ENCODE measurements around the gene CIRBP. TPM values are rescaled to one million over a fixed set of nuclear protein-coding genes. Genes with fewer than 3 reads are reported as not detected.
"Not testable (repeated sequence)": the region's sequence is repeated elsewhere in the genome, so short reads cannot be mapped to it uniquely, and the experiment has no call there.

Gene CIRBP
- total RNA-seq, 2 donors from 2014 or later, result 226 to 251 TPM

DNA sequence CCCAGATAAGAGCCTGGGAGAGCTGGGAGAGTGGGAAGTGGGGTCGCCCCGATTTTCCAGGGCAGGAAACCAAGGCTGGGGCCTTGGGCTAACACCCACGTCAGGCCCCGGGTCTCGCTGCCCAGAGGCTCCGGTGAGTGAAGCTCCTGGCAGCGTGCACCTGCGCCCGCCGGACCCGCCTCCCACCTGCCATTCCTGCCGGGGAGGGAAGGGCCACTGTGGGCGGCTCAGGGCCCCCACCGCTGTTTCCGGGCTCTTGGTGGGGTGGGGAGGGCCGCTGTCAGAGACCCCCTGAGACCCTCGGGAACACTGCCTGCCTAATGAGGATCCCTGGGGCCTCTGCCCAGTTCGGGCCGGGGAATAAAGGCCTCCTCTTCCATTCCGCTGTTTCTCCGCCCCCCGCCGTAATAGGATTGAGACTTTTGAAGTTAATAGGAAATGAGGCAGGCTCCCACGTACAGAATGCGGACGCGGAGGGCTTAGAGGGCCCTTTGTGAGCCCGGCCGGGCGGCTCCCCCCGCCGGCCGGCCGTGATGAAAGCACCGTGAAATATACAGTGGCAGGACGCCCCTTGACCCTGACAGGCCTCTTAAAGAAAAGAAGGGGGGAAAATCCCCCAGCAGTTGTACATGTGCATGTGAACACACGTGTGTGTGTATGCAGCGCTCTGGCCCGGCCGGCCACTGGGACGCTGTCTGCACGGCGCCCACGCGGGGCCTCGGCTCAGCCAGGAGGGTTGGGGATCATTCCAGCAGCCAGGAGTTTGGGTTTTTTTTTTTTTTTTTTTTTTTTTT lies 49.7 kb downstream of the CIRBP start:
- H3K27me3 Mint-ChIP-seq, result peaks cover 22 to 23% of the 10 kb centered on the region in 2 donors
- DNase-seq (ENCODE audit: low spot score), result no peak
- peaks cover 0 to 3% of the 10 kb centered on the region in 2 donors for H3K4me1 Mint-ChIP-seq (ENCODE audit: low read depth in 2 of 2)
- no peak for ATAC-seq
- H3K36me3 Mint-ChIP-seq, result no peaks in the 10 kb centered on the region
- no peaks in the 10 kb centered on the region for H3K9me3 Mint-ChIP-seq
- no peak overlapping the region for H3K4me3 Mint-ChIP-seq
- H3K27ac Mint-ChIP-seq, result no peak overlapping the region

- H3K4me3 Mint-ChIP-seq; H3K36me3 Mint-ChIP-seq; H3K9me3 Mint-ChIP-seq; DNase-seq (ENCODE audit: low spot score); ATAC-seq; H3K27ac Mint-ChIP-seq; H3K4me1 Mint-ChIP-seq (ENCODE audit: low read depth in 2 of 2): not testable (repeated sequence)
- peaks cover 28% of the 10 kb centered on the region in 2 donors for H3K27me3 Mint-ChIP-seq
Observed at GRCh38 chr19:1320282-1320650, 51.1 kb downstream of the CIRBP start.

- Mint-ChIP-seq H3K4me1 (ENCODE audit: low read depth in 2 of 2) (peaks cover 0 to 3% of the 10 kb centered on the region in 2 donors), H3K27ac (no peak overlapping the region), H3K27me3 (peaks cover 28 to 30% of the 10 kb centered on the region in 2 donors), H3K36me3 (no peaks in the 10 kb centered on the region), H3K4me3 (no peak overlapping the region), H3K9me3 (no peaks in the 10 kb centered on the region)
- ATAC-seq (no peak), DNase-seq (ENCODE audit: low spot score) (no peak)
Observed at GRCh38 chr19:1321539-1321938, 52.4 kb downstream of the CIRBP start.

GRCh38 chr19:1322198-1322981 lies 53.3 kb downstream of the CIRBP start:
- Mint-ChIP-seq H3K4me1 (ENCODE audit: low read depth in 2 of 2) (peaks cover 0 to 3% of the 10 kb centered on the region in 2 donors), H3K4me3 (no peak overlapping the region), H3K9me3 (no peaks in the 10 kb centered on the region), H3K27me3 (peaks cover 26 to 28% of the 10 kb centered on the region in 2 donors), H3K36me3 (no peaks in the 10 kb centered on the region), H3K27ac (no peak overlapping the region)
- no peak for ATAC-seq
- no peak for DNase-seq (ENCODE audit: low spot score)

DNA sequence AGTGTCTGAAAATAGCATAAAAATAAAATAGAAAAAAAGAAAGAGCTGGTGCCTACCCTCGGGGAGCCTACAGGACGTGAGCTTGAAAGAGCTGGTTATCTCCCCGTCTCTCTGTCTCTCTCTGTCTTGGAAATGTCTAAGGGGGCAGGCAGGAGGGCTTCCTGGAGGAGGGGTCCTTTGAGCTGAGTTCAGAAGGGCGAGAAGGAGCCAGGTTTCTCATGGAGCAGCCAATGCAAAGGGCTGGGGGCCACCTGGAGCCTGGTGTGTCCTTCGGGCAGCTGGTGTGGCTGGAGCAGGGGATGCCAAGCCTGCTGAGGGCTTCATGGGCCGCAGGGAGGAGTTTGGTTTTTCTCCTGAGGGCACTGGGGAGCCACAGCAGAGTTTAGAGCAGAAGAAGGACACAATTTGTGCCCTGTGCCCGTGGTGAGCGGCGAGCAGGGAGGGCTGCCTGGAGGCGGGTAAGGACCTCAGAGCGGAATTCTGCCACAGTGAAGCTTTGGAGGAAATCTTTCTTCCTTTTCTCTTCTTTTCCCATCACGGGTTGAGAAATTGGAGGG lies 55.2 kb downstream of the CIRBP start:
- ATAC-seq (no peak), DNase-seq (ENCODE audit: low spot score) (no peak)
- H3K27me3 Mint-ChIP-seq, result peaks cover 16 to 19% of the 10 kb centered on the region in 2 donors
- H3K4me3 Mint-ChIP-seq, result no peak overlapping the region
- no peaks in the 10 kb centered on the region for H3K9me3 Mint-ChIP-seq
- no peaks in the 10 kb centered on the region for H3K36me3 Mint-ChIP-seq
- H3K27ac Mint-ChIP-seq, result no peak overlapping the region
- peaks cover 0 to 3% of the 10 kb centered on the region in 2 donors for H3K4me1 Mint-ChIP-seq (ENCODE audit: low read depth in 2 of 2)

Other genes with a start within 250 kb of the CIRBP start
- gene TMEM259, start 248.2 kb upstream of the CIRBP start, total RNA-seq, result 100 to 1,000 TPM; 150 to 267 TPM
- gene RNU6-2, start 247.8 kb upstream of the CIRBP start, total RNA-seq, result not detected
- gene CNN2, start 242.7 kb upstream of the CIRBP start, total RNA-seq, result 100 to 1,000 TPM; 119 to 141 TPM
- 10 to 100 TPM; 53.7 to 69.9 TPM for gene ABCA7, start 229.2 kb upstream of the CIRBP start, total RNA-seq
- gene ARHGAP45, start 202.2 kb upstream of the CIRBP start, total RNA-seq, result 100 to 1,000 TPM; 320 to 338 TPM
- gene POLR2E, start 174.0 kb upstream of the CIRBP start, total RNA-seq, result 100 to 1,000 TPM; 168 to 241 TPM
- gene GPX4, start 165.3 kb upstream of the CIRBP start, total RNA-seq, result 100 to 1,000 TPM in 1 of 2 donors, 10 to 100 TPM in 1; 86.4 to 174 TPM
- 100 to 1,000 TPM; 204 to 205 TPM for gene SBNO2, start 95.1 kb upstream of the CIRBP start, total RNA-seq
- 10 to 100 TPM; 50.9 to 79.2 TPM for gene STK11, start 63.6 kb upstream of the CIRBP start, total RNA-seq
- under 1 TPM in 1 of 2 donors, not detected in 1; 0.28 TPM for gene CBARP, start 31.3 kb upstream of the CIRBP start, total RNA-seq
- gene ATP5F1D, start 27.6 kb upstream of the CIRBP start, total RNA-seq, result 100 to 1,000 TPM; 163 to 215 TPM
- 10 to 100 TPM; 85.9 to 88.3 TPM for gene MIDN, start 20.7 kb upstream of the CIRBP start, total RNA-seq
- gene FAM174C, start 6.2 kb downstream of the CIRBP start, total RNA-seq, result 10 to 100 TPM; 59.5 to 94.2 TPM
- not detected for gene EFNA2, start 16.5 kb downstream of the CIRBP start, total RNA-seq
- gene NDUFS7, start 114.6 kb downstream of the CIRBP start, total RNA-seq, result 10 to 100 TPM; 89.1 to 89.5 TPM
- 10 to 100 TPM in 1 of 2 donors, 1 to 10 TPM in 1; 5.2 to 15.6 TPM for gene GAMT, start 132.2 kb downstream of the CIRBP start, total RNA-seq
- gene DAZAP1, start 138.3 kb downstream of the CIRBP start, total RNA-seq, result 100 to 1,000 TPM; 233 to 282 TPM
- 1,000 to 10,000 TPM in 1 of 2 donors, 100 to 1,000 TPM in 1; 757 to 1,081 TPM for gene RPS15, start 169.1 kb downstream of the CIRBP start, total RNA-seq
- gene APC2, start 180.8 kb downstream of the CIRBP start, total RNA-seq, result under 1 TPM; 0.05 to 0.17 TPM
- gene C19orf25, start 209.9 kb downstream of the CIRBP start, total RNA-seq, result 10 to 100 TPM; 45.1 to 58.4 TPM
- 1 to 10 TPM; 1.2 to 2.3 TPM for gene PCSK4, start 221.0 kb downstream of the CIRBP start, total RNA-seq
- gene REEP6, start 221.8 kb downstream of the CIRBP start, total RNA-seq, result 1 to 10 TPM; 1.7 to 3.2 TPM
- 1 to 10 TPM; 1.2 to 1.8 TPM for gene ADAMTSL5, start 243.7 kb downstream of the CIRBP start, total RNA-seq